NK-92 (cell line): ENCODE results near the gene LUZP2.

ENCODE experiments used
- DNase-seq: peaks from one replicate; lab custom pipeline; 2025; ENCODE audit not compliant: unreplicated experiment; lab: John Stamatoyannopoulos, UW

Gene LUZP2

GRCh38 chr11:24805671-24806070 lies 308.8 kb downstream of the LUZP2 start:
- DNase-seq: no peak

- no peak for DNase-seq
Measured at GRCh38 chr11:24808173-24808572, 311.3 kb downstream of the LUZP2 start.

GRCh38 chr11:24819006-24819405 lies 322.2 kb downstream of the LUZP2 start:
- no peak for DNase-seq

- DNase-seq: no peak
Measured at GRCh38 chr11:24819863-24820434, 323.1 kb downstream of the LUZP2 start.

- no peak for DNase-seq
Measured at GRCh38 chr11:24820541-24820940, 323.7 kb downstream of the LUZP2 start.

- DNase-seq: no peak
Measured at GRCh38 chr11:24828938-24829605, 332.2 kb downstream of the LUZP2 start.

GRCh38 chr11:24833573-24833972 lies 336.7 kb downstream of the LUZP2 start:
- no peak for DNase-seq

- no peak for DNase-seq
Measured at GRCh38 chr11:24837112-24837511, 340.3 kb downstream of the LUZP2 start.

- DNase-seq: no peak
Measured at GRCh38 chr11:24842308-24842707, 345.5 kb downstream of the LUZP2 start.

GRCh38 chr11:24844406-24844805 lies 347.6 kb downstream of the LUZP2 start:
- no peak for DNase-seq

- no peak for DNase-seq
Measured at GRCh38 chr11:24848857-24849256, 352.0 kb downstream of the LUZP2 start.

GRCh38 chr11:24855951-24856350 lies 359.1 kb downstream of the LUZP2 start:
- DNase-seq: no peak

GRCh38 chr11:24859801-24860300 lies 363.0 kb downstream of the LUZP2 start:
- no peak for DNase-seq

GRCh38 chr11:24861440-24861839 lies 364.6 kb downstream of the LUZP2 start:
- no peak for DNase-seq

GRCh38 chr11:24866743-24867142 lies 369.9 kb downstream of the LUZP2 start:
- no peak for DNase-seq

- DNase-seq: no peak
Measured at GRCh38 chr11:24870048-24870447, 373.2 kb downstream of the LUZP2 start.

- no peak for DNase-seq
Measured at GRCh38 chr11:24872186-24872585, 375.3 kb downstream of the LUZP2 start.

- DNase-seq: no peak
Measured at GRCh38 chr11:24872651-24873311, 375.9 kb downstream of the LUZP2 start.

GRCh38 chr11:24880962-24881361 lies 384.1 kb downstream of the LUZP2 start:
- no peak for DNase-seq

GRCh38 chr11:24885580-24886173 lies 388.8 kb downstream of the LUZP2 start:
- no peak for DNase-seq

GRCh38 chr11:24886880-24887619 lies 390.2 kb downstream of the LUZP2 start:
- DNase-seq: no peak
